Muscle of back (tissue), 11 donors: ENCODE measurements around the gene ALDH16A1. TPM values are rescaled to one million over a fixed set of nuclear protein-coding genes. Genes with fewer than 3 reads are reported as not detected.

Experiments
- DNase-seq, 3 donors: peaks; one replicate each; pipeline versions ENCODE4 v3.0.0 to v3.0.0-alpha.2; 2013
- polyA plus RNA-seq, 10 donors: library from polyadenylated mRNA; unstranded; fragments of 120-200 nt; gene quantifications; one replicate each; pipeline ENCODE4 v1.2.1, GENCODE V29; 2013; ENCODE audit not compliant: insufficient read length in 10 of 10

Gene ALDH16A1
- polyA plus RNA-seq, 10 donors, result 6.0 to 17.8 (median 10.6) TPM

DNA sequence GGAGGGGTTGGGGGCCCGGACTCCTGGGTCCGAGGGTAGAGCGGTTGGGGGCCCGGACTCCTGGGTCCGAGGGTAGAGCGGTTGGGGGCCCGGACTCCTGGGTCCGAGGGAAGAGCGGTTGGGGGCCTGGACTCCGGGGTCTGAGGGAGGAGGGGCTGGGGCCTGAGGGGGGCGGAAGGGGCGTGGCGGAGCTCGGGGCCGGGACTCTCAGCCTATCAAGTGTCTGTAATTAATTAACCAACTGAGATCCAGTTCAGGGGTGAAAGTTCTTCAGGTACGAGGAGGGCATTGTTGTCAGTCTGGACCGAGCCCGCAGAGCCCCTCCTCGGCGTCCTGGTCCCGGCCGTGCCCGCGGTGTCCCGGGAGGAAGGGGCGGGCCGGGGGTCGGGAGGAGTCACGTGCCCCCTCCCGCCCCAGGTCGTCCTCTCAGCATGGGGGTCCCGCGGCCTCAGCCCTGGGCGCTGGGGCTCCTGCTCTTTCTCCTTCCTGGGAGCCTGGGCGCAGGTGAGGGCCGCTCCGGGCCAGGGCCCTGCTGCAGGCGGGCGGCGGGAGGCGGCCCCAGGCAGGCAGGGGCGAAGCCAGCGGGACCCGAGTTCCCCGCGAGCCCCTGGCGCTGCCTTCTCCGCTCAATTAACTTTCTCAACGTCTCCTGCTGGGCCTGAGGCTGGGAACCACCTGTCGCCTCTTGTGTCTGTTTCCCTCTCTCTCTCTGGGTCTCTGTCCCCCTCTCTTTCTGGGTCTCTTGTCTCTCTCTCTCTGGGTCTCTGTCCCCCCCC, 60.1 kb downstream of the ALDH16A1 start:
- DNase-seq, result peak in 2 of 3 donors; percentile 79 to 92

DNA sequence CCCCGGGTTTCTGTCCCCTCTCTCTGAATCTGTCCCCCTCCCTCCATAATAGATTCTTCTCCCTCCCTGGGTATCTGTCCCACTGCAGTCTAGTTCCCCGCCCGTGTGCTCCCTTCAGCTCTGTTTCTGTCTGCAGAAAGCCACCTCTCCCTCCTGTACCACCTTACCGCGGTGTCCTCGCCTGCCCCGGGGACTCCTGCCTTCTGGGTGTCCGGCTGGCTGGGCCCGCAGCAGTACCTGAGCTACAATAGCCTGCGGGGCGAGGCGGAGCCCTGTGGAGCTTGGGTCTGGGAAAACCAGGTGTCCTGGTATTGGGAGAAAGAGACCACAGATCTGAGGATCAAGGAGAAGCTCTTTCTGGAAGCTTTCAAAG, 60.7 kb downstream of the ALDH16A1 start:
- no peak for DNase-seq

DNA sequence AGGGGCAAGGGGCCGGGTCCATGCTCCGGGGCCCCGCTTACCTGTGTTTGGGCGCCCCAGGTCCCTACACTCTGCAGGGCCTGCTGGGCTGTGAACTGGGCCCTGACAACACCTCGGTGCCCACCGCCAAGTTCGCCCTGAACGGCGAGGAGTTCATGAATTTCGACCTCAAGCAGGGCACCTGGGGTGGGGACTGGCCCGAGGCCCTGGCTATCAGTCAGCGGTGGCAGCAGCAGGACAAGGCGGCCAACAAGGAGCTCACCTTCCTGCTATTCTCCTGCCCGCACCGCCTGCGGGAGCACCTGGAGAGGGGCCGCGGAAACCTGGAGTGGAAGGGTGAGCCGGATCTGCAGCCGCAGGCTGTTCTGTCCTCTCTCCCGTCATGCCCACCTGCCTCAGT, 61.1 kb downstream of the ALDH16A1 start:
- no peak for DNase-seq

DNA sequence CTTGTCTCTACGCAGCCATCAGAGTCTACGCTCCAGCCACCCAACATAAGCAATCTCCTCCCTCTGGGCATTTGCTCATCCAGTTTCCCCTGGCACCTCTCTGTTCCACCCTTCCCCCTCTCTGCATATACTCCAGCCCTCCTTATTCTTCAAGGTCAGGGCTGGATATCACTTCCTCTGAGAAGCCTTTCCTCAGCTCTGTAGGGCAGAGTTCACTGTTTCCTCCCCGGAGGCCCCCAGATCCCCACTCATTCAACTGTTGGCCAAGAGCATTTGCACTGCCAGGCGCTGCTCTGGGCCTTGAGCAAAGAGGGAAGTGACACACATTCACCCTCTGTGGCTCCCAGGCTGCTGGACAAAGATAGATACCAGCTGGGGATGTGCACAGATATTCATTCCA, 62.7 kb downstream of the ALDH16A1 start:
- peak in 1 of 3 donors; percentile 59 for DNase-seq

DNA sequence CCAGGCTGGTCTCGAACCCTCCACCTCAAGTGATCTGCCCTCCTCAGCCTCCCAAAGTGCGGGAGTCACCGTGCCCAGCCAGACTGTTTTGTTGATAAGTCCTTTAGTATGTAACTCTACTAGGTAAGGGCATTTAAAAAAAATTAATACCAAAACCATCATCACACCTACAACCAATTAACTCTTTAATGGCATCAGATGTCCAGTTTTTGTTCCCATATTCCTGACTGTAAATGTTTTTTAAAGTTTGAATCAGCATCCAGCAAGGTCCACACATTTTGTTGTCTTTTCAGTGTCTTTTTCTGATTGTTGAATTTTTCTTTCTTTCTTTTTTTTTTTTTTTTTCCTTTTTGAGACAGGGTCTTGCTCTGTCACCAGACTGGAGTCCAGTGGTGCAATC, 65.0 kb downstream of the ALDH16A1 start:
- DNase-seq, result no peak

Other genes starting within 250 kb of the ALDH16A1 start
- gene SLC6A16, start 128.0 kb upstream of the ALDH16A1 start, polyA plus RNA-seq, result 1 to 10 TPM in 7 of 10 donors, under 1 TPM in 3; 0.68 to 2.7 (median 2.0) TPM
- 10 to 100 TPM; 13.5 to 37.3 (median 21.0) TPM for gene CD37, start 117.8 kb upstream of the ALDH16A1 start, polyA plus RNA-seq
- gene TEAD2, start 90.8 kb upstream of the ALDH16A1 start, polyA plus RNA-seq, result 10 to 100 TPM; 42.6 to 80.6 (median 64.0) TPM
- 1 to 10 TPM; 1.3 to 2.7 (median 1.8) TPM for gene DKKL1, start 89.3 kb upstream of the ALDH16A1 start, polyA plus RNA-seq
- gene KASH5, start 65.0 kb upstream of the ALDH16A1 start, polyA plus RNA-seq, result under 1 TPM in 4 of 10 donors, not detected in 6; 0.05 to 0.50 (median 0.19) TPM
- not detected for gene PTH2, start 29.8 kb upstream of the ALDH16A1 start, polyA plus RNA-seq
- not detected for gene GFY, start 27.8 kb upstream of the ALDH16A1 start, polyA plus RNA-seq
- 1 to 10 TPM in 6 of 10 donors, under 1 TPM in 4; 0.45 to 2.0 (median 1.1) TPM for gene SLC17A7, start 11.7 kb upstream of the ALDH16A1 start, polyA plus RNA-seq
- 10 to 100 TPM; 34.6 to 51.9 (median 37.9) TPM for gene PIH1D1, start 1.4 kb upstream of the ALDH16A1 start, polyA plus RNA-seq
- gene FLT3LG, start 21.0 kb downstream of the ALDH16A1 start, polyA plus RNA-seq, result 1 to 10 TPM; 2.2 to 8.1 (median 3.4) TPM
- gene RPL13A, start 34.4 kb downstream of the ALDH16A1 start, polyA plus RNA-seq, result 1,000 to 10,000 TPM; 3,542 to 5,037 (median 4,448) TPM
- 1,000 to 10,000 TPM; 2,415 to 3,967 (median 3,509) TPM for gene RPS11, start 43.2 kb downstream of the ALDH16A1 start, polyA plus RNA-seq
- gene FCGRT, start 59.4 kb downstream of the ALDH16A1 start, polyA plus RNA-seq, result 100 to 1,000 TPM; 144 to 218 (median 175) TPM
- gene RCN3, start 74.8 kb downstream of the ALDH16A1 start, polyA plus RNA-seq, result 10 to 100 TPM; 37.0 to 96.6 (median 55.4) TPM
- gene NOSIP, start 127.3 kb downstream of the ALDH16A1 start, polyA plus RNA-seq, result 10 to 100 TPM; 42.8 to 73.0 (median 54.0) TPM
- under 1 TPM; 0.22 to 0.81 (median 0.57) TPM for gene PRRG2, start 128.1 kb downstream of the ALDH16A1 start, polyA plus RNA-seq
- 10 to 100 TPM; 12.2 to 20.5 (median 16.1) TPM for gene PRR12, start 138.0 kb downstream of the ALDH16A1 start, polyA plus RNA-seq
- gene RRAS, start 186.9 kb downstream of the ALDH16A1 start, polyA plus RNA-seq, result 10 to 100 TPM; 24.2 to 35.5 (median 30.9) TPM
- 10 to 100 TPM; 19.3 to 32.8 (median 25.3) TPM for gene SCAF1, start 189.0 kb downstream of the ALDH16A1 start, polyA plus RNA-seq
- 10 to 100 TPM; 25.2 to 44.4 (median 33.7) TPM for gene IRF3, start 212.6 kb downstream of the ALDH16A1 start, polyA plus RNA-seq
- gene BCL2L12, start 212.7 kb downstream of the ALDH16A1 start, polyA plus RNA-seq, result 10 to 100 TPM; 21.3 to 32.7 (median 25.3) TPM
- 100 to 1,000 TPM; 169 to 194 (median 184) TPM for gene PRMT1, start 224.0 kb downstream of the ALDH16A1 start, polyA plus RNA-seq
- 1 to 10 TPM in 4 of 10 donors, under 1 TPM in 6; 0.47 to 1.4 (median 0.93) TPM for gene ADM5, start 236.4 kb downstream of the ALDH16A1 start, polyA plus RNA-seq
- 10 to 100 TPM in 3 of 10 donors, 1 to 10 TPM in 7; 7.0 to 21.4 (median 9.7) TPM for gene CPT1C, start 237.9 kb downstream of the ALDH16A1 start, polyA plus RNA-seq